HT-29 (cell line): ENCODE results near the gene ARHGAP33. TPM values are rescaled to one million over a fixed set of nuclear protein-coding genes. Genes with fewer than 3 reads are reported as not detected.

Experiments used
- DNase-seq: peaks from one replicate; pipeline ENCODE4 v3.0.0-alpha.2; 2015; ENCODE audit warnings: low spot score
- total RNA-seq: library from RNA; depleted of rRNA; stranded (reverse); fragments of >200 nt; shearing (Covaris generic); gene quantifications from 2 replicates; pipeline ENCODE4 v1.2.3, GENCODE V29; 2014

The ARHGAP33 gene
- total RNA-seq, 1 experiment from 2014 or later: 4.0 TPM

DNA sequence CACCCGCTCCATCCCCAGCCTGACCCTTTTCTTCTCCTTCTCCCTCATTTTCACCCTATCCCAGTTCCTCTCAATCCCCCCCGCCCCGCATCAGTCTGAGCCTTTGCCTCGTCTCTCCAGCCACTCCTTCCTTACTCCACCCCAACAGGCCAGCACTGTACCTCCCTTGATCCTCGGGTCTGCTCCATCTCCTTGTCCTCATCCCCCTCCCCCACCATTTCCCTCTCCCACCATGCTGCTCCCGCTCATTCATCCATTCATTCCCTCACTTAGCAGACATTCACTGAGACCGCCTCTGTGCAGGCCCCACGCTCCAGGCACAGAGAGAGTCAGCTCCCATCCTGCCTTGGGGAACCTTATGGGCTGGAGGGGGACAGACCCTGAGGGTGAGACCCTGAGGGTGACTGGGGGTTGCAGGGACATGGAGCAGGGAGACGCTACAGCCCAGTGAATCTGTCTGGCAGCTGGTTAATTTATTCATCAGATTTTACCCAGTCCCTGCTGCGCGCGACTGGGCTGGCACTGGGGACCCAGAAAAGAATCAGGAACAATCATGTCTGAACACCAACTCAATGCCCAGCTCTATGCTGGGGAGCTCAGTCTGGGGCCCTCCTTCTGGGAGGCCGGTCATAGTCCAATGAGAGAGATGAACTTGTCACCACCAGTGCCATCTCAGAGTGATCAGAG, 881 bp downstream of the ARHGAP33 start:
- DNase-seq: no peak

DNA sequence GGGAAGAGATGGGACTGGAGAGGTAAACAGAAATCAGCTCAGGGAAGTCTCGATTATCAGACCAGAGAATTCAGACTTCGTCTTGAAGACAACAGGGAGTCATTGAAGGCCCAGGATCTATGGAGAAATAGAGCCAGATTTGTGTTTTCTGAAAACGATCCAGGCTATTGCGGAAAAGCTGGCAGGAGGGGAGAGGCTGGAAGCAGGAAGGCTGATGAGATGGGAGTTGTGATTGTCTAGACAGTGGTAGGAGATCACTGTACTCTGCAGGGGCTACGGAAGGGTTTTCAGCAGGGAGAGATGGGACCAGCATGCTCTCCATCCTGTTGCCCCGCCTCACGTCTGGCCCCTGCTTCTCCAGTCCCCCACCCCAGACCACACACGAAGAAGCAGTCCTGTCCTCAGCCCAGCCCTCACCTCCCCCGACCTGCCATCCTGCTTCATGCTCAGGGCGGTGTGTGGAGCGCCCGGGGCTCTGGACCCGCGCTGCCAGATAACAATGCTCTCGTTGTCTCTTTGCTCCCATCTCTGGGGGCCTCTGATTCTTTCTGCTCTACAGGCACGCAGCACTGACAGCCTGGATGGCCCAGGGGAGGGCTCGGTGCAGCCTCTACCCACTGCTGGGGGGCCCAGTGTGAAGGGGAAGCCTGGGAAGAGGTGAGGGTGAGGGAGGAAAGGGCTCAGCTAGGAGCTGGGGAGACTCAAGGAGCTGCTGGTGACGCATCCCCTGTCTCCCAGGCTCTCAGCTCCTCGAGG, 1.9 kb downstream of the ARHGAP33 start:
- DNase-seq: no peak

GRCh38 chr19:35777961-35778360, 2.6 kb downstream of the ARHGAP33 start:
- no peak for DNase-seq

DNA sequence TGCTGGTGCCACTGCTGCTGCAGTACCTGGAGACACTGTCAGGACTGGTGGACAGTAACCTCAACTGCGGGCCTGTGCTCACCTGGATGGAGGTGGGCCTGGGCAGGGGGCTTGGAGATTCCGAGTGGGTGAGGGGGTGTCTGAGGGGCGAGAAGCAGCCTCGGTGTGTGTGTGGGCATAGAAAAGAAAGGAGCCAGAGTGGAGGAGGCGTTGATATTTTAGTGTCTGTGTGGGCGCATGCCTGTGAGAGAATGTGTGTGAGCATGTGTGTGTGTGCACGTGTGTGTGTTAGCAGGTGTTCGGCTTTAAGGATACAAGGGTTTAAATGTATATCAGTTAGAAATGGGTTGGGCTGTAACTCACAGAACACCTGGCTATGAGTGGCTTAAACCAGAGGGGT, 3.7 kb downstream of the ARHGAP33 start:
- DNase-seq: no peak

DNA sequence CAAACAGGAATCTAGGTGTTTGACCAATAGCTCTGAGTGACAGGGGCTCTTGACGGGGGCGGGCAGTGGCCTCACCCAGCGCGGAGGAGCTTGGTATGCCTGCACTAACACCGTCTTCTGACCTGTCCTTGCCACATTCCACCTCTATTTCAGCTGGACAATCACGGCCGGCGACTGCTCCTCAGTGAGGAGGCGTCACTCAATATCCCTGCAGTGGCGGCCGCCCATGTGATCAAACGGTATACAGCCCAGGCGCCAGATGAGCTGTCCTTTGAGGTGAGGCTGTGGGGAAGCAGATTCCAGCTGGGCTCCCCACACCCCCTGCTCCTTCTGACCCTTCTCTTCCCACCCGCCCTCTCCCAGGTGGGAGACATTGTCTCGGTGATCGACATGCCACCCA, 4.7 kb downstream of the ARHGAP33 start:
- DNase-seq: no peak

DNA sequence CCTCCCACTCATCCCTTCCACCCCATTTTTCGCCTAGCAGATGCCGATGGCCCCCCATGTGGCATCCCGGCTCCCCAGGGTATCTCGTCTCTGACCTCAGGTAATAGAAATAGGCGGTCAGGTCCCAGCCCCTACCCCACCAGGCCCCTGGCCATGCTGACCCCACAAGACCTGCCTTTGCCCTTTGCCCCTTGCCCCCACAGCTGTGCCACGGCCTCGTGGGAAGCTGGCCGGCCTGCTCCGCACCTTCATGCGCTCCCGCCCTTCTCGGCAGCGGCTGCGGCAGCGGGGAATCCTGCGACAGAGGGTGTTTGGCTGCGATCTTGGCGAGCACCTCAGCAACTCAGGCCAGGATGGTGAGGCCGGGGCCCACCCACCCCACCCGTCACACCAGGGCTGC, 5.4 kb downstream of the ARHGAP33 start:
- no peak for DNase-seq

- DNase-seq: no peak
Measured at GRCh38 chr19:35781650-35782049, 6.3 kb downstream of the ARHGAP33 start.

DNA sequence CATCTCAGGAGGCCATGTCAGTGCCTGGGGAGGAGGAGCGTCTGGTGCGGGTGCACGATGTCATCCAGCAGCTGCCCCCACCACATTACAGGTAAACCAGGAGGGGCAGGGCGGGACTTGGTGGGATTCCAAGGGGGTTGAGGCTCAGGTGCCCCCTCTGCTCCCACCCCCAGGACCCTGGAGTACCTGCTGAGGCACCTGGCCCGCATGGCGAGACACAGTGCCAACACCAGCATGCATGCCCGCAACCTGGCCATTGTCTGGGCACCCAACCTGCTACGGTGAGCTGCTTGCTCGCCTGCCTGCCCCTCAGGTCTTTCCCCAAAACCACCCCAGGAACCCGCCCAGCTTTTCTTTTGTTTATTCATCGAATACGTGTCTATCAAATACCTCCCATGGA, 7.2 kb downstream of the ARHGAP33 start:
- no peak for DNase-seq

DNA sequence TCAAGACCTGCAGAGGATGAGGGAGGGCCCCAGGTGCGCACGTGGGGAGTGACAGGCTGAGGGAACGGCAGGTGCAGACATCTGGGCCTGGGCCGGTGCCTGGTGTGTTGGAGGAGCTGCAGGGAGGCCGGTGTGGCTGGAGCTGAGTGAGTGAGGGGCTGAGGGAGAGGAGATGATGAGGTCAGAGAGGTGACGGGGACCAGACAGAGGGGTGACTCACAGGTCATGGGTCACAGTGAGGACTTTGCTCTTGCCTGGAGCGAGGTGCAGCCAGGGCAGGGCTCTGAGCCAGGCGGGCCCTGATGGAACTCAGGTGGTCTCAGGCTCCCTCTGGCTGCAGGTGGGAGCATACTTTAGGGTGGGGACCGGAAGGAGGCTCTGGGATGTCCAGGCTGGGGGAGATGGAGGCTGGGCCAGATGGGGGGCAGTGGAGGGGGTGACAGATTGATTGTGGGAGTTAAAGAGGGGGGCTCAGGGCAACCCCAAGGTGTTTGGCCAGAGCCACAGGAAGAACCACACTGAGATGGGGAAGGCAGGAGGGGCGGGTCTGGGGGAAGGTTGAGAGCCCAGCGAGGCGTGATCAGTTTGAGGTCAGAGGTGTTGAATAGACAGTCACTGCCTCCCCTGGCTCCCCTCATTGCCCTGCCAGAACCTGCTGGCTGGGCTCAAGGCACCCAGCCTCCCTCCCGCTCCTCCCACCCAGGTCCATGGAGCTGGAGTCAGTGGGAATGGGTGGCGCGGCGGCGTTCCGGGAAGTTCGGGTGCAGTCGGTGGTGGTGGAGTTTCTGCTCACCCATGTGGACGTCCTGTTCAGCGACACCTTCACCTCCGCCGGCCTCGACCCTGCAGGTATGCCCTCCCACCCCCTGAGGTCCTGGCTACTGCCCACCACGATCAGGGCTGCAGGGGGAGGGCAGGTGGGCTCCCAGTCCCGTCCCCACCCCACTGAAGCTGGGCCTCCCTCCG, 8.4 kb downstream of the ARHGAP33 start:
- DNase-seq: no peak

DNA sequence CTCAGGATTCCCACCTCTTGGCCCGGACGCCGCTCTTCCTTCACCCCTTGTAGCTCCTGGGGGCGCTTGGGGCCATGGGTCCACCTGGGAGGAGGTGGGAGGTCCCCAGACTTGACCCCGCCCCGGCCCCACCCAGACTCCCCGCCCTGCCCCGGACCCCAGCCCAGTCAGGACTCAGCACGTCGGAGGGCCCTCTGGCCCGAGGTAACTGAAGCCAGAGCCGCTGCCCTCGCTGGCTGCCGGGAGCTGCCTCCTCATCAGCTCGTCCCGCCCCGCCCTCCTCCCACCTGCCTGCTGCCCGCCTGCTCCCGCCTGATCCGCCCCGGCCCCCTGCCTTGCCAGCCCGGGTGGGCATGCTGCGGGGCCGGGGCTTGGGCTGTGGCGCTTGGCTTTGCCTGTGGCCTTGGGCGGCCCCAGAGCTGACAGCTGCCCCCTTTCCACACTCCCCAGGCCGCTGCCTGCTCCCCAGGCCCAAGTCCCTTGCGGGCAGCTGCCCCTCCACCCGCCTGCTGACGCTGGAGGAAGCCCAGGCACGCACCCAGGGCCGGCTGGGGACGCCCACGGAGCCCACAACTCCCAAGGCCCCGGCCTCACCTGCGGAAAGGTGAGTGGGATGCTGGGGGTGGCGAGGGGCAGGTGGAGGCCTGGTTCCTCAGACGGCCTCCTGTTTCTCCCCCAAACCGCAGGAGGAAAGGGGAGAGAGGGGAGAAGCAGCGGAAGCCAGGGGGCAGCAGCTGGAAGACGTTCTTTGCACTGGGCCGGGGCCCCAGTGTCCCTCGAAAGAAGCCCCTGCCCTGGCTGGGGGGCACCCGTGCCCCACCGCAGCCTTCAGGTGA, 9.4 kb downstream of the ARHGAP33 start:
- no peak for DNase-seq

- no peak for DNase-seq
Measured at GRCh38 chr19:35785339-35785627, 9.9 kb downstream of the ARHGAP33 start.

DNA sequence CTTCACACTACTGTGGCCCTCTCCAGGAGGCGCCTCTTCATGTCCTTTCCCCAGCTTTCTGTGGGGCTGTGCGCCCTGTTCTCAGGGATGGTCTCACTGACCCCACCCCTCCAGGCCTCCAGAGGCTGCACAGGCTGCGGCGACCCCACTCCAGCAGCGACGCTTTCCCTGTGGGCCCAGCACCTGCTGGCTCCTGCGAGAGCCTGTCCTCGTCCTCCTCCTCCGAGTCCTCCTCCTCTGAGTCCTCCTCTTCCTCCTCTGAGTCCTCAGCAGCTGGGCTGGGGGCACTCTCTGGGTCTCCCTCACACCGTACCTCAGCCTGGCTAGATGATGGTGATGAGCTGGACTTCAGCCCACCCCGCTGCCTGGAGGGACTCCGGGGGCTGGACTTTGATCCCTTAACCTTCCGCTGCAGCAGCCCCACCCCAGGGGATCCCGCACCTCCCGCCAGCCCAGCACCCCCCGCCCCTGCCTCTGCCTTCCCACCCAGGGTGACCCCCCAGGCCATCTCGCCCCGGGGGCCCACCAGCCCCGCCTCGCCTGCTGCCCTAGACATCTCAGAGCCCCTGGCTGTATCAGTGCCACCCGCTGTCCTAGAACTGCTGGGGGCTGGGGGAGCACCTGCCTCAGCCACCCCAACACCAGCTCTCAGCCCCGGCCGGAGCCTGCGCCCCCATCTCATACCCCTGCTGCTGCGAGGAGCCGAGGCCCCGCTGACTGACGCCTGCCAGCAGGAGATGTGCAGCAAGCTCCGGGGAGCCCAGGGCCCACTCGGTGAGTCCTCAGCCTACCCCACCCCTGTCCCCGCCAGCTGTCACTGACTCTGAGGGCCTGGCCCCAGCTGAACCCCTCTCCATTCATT, 11.2 kb downstream of the ARHGAP33 start:
- no peak for DNase-seq

DNA sequence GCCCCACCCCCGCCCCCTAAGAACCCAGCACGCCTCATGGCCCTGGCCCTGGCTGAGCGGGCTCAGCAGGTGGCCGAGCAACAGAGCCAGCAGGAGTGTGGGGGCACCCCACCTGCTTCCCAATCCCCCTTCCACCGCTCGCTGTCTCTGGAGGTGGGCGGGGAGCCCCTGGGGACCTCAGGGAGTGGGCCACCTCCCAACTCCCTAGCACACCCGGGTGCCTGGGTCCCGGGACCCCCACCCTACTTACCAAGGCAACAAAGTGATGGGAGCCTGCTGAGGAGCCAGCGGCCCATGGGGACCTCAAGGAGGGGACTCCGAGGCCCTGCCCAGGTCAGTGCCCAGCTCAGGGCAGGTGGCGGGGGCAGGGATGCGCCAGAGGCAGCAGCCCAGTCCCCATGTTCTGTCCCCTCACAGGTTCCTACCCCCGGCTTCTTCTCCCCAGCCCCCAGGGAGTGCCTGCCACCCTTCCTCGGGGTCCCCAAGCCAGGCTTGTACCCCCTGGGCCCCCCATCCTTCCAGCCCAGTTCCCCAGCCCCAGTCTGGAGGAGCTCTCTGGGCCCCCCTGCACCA, 11.9 kb downstream of the ARHGAP33 start:
- no peak for DNase-seq

DNA sequence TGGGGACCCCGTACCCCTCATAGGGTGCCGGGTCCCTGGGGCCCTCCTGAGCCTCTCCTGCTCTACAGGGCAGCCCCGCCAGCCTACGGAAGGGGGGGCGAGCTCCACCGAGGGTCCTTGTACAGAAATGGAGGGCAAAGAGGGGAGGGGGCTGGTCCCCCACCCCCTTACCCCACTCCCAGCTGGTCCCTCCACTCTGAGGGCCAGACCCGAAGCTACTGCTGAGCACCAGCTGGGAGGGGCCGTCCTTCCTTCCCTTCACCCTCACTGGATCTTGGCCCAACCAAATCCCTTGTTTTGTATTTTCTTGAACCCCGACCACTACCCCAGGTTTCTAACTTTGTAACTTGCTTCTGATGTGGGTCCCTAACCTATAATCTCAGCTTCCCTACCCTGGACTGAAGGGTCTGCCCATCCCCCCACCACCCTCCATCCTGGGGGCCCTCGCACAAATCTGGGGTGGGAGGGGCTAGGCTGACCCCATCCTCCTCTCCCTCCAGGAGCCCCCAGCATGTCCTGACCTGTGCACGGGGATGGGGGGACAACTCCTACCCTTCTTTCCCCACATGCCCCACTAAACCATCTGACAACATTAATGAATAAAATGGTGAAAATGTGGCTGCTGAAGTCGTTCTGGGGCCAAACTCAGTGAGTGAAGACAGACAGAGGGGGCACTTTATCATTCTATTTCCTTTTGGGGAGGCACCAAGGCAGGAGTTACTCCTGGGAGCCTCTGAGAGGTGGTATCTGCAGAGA, 13.0 kb downstream of the ARHGAP33 start:
- no peak for DNase-seq

DNA sequence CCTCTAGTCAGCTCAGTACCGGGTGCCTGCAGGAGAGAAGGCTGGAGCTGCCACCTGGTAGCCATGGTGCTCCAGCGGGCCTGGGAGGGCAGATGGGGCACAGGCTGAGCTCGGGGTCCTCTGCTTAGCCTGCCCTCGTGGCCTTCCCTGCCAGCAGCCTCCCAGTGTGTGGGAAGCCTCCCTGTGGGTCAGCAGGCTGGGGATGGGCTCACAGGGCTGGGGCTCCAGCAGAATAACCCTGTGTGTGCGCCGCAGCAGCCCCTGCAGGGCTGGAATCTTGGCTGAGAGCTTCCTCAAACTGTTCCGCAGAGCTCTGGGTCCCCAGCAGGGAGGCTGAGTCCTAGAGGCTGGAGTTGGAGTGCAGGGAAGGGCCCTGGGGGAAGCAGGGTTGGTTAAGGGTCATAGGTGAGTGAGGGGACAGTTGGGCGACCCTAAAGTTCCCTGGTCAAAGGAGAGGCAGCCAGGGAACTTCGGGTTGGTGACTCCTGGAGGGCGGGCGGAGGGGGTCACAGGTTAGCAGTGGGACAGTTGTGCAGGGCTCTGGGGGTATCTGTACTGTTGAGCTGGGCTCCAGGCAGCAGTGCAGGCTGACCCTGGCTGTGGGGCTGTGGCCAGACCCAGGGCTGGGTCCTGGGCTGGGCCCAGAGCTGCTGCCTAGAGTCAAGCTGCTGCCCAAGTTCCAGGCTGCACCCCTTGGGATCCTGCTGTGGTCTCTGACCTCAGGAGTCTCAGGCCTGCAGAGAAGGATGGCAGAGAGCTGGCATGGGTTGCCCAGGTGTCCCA, 14.0 kb downstream of the ARHGAP33 start:
- DNase-seq: no peak

DNA sequence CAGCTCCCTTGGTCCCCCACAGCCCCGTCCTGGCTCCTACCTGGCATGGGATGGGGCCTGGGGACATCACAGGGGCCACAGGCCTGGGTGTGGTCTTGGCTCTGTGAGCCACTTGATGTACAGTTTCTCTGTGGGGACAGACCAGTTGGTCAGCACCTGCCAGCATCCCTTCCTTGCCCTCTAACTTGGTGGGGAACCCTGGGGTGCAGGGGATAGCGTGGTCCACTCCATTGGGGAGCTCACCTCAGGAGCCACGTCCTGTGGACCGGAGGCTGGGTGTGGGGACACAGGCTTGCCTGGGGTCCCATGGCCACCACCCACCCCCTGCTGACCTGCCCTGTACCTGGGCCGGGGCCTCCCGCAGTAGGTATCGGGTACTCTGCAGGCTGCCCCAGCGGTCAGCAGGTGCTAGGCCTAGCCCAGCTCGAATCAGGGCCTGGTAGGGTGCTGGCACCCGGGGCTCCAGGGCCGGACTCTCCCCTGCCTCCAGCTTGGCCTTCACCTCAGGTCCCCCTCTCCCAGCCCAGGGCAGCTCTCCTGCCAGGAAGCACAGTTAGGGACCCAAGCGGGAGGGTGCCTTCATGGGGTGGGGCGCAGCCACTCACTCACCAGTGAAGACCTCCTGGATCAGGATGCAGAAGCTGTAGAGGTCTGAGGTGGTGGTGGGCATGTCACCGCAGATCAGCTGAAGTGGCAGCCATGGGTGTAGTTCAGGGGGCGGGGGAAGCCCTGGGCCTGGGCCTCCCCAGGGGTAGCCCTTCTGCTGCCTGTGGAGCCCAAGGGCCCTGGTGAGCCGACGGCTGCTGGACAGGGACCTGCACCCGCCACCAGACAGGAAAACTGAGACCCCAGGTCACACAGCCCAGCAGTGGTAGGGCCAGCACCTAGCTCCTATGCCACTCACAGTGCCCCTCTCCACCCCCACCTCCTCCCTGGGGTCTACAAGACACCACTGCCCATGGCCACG, 14.9 kb downstream of the ARHGAP33 start:
- DNase-seq: no peak
